Loucy (cell line): ENCODE measurements around the gene ASPM.

Experiments
- H2AFZ ChIP-seq: fragments of 200-600 bp; sonication (generic); 2 replicates; pipeline ENCODE4 v1.6.0; 2016; ENCODE audit warnings: antibody characterized with exemption, mild to moderate bottlenecking, low read length, moderate library complexity
- H3F3A ChIP-seq: fragments of 200-600 bp; 2 replicates; pipeline ENCODE4 v1.6.0; 2016; ENCODE audit warnings: antibody characterized with exemption, low read depth, mild to moderate bottlenecking
- H3K27me3 ChIP-seq: fragments of 200-600 bp; sonication (generic); 2 replicates; pipeline ENCODE4 v1.6.1; 2014; ENCODE audit warnings: low read length, mild to moderate bottlenecking; ENCODE audit not compliant: insufficient read depth, poor library complexity, severe bottlenecking
- H3K36me3 ChIP-seq: fragments of 200-600 bp; sonication (generic); 2 replicates; pipeline ENCODE4 v1.6.1; 2016; ENCODE audit warnings: low read length; ENCODE audit not compliant: insufficient read depth
- H3K4me1 ChIP-seq: fragments of 200-600 bp; sonication (generic); 2 replicates; pipeline ENCODE4 v1.5.1; 2014; ENCODE audit warnings: low read length, mild to moderate bottlenecking; ENCODE audit not compliant: insufficient read depth, poor library complexity, severe bottlenecking
- H3K4me2 ChIP-seq: fragments of 200-600 bp; sonication (generic); 2 replicates; pipeline ENCODE4 v1.6.0; 2014; ENCODE audit warnings: antibody characterized with exemption, low read length, low read depth, mild to moderate bottlenecking; ENCODE audit not compliant: poor library complexity, severe bottlenecking
- H3K4me3 ChIP-seq: fragments of 200-600 bp; sonication (generic); 2 replicates; pipeline ENCODE4 v1.5.1; 2014; ENCODE audit warnings: low read length, mild to moderate bottlenecking, mixed read lengths; ENCODE audit not compliant: poor library complexity, severe bottlenecking
- H3K79me2 ChIP-seq: fragments of 200-600 bp; sonication (generic); 2 replicates; pipeline ENCODE4 v1.6.1; 2014; ENCODE audit warnings: low read length; ENCODE audit not compliant: insufficient read depth
- H3K9ac ChIP-seq: fragments of 200-600 bp; sonication (generic); 2 replicates; pipeline ENCODE4 v1.6.0; 2014; ENCODE audit warnings: mild to moderate bottlenecking, low read depth, low read length, moderate library complexity; ENCODE audit not compliant: poor library complexity, severe bottlenecking
- H3K9me2 ChIP-seq: fragments of 200-600 bp; sonication (generic); replicated peaks from 2 replicates; pipeline ENCODE4 v1.6.1; 2016; ENCODE audit warnings: low read depth, low read length, mixed read lengths
- H3K9me3 ChIP-seq: fragments of 200-600 bp; sonication (generic); 2 replicates; pipeline ENCODE4 v1.6.1; 2014; ENCODE audit warnings: mild to moderate bottlenecking, antibody characterized with exemption, low read length, low read depth; ENCODE audit not compliant: insufficient read depth
- H4K20me1 ChIP-seq: fragments of 200-600 bp; sonication (generic); 2 replicates; pipeline ENCODE4 v1.6.0; 2014; ENCODE audit warnings: antibody characterized with exemption, low read length, mild to moderate bottlenecking; ENCODE audit not compliant: insufficient read depth, poor library complexity, severe bottlenecking
- CTCF ChIP-seq: fragments of 200-600 bp; sonication (generic); conservative IDR thresholded peaks from 2 replicates; pipeline ENCODE4 v1.5.1; 2014; ENCODE audit warnings: mild to moderate bottlenecking, antibody characterized with exemption, low read length
- EZH2phosphoT487 ChIP-seq: fragments of 200-600 bp; IDR thresholded peaks from 2 replicates; pipeline ENCODE4 v1.6.1; 2018; ENCODE audit warnings: antibody characterized with exemption, mild to moderate bottlenecking, moderate library complexity, borderline replicate concordance

The ASPM gene

GRCh38 chr1:197174818-197175217 is 28.3 kb upstream of the ASPM start:
- no peaks in the 10 kb centered on the region for H3K9me2 ChIP-seq
- no peak for TF ChIP-seq EZH2phosphoT487
- no peak for TF ChIP-seq CTCF
- H3K27me3 ChIP-seq = no peaks in the 10 kb centered on the region
- no peak overlapping the region for H3K9ac ChIP-seq
- H4K20me1 ChIP-seq = no peaks in the 10 kb centered on the region
- no peaks in the 10 kb centered on the region for H3F3A ChIP-seq
- H3K9me3 ChIP-seq = no peaks in the 10 kb centered on the region
- no peaks in the 10 kb centered on the region for H3K4me1 ChIP-seq
- no peaks in the 10 kb centered on the region for H3K79me2 ChIP-seq
- no peak overlapping the region for H3K4me2 ChIP-seq
- H2AFZ ChIP-seq = no peak overlapping the region
- peaks cover 23% of the 10 kb centered on the region; the same call in 1 of the 2 replicates for H3K36me3 ChIP-seq
- no peak overlapping the region for H3K4me3 ChIP-seq

- Histone ChIP-seq H3K27me3 (no peaks in the 10 kb centered on the region), H3K9ac (no peak overlapping the region), H3K4me2 (no peak overlapping the region), H3F3A (no peaks in the 10 kb centered on the region), H4K20me1 (no peaks in the 10 kb centered on the region), H3K9me2 (no peaks in the 10 kb centered on the region), H3K36me3 (peaks cover 18% of the 10 kb centered on the region; the same call in 1 of the 2 replicates), H3K4me1 (no peaks in the 10 kb centered on the region), H2AFZ (no peak overlapping the region), H3K4me3 (no peak overlapping the region), H3K9me3 (no peaks in the 10 kb centered on the region), H3K79me2 (no peaks in the 10 kb centered on the region)
- TF ChIP-seq EZH2phosphoT487 = no peak
- no peak for TF ChIP-seq CTCF
These were observed 27.4 kb upstream of the ASPM start for GRCh38 chr1:197173571-197174507.

- H3K9ac ChIP-seq = no peak overlapping the region
- no peaks in the 10 kb centered on the region for H4K20me1 ChIP-seq
These were observed 25.1 kb upstream of the ASPM start for GRCh38 chr1:197171531-197171930.

More at GRCh38 chr1:197171531-197171930, 25.1 kb upstream of the ASPM start:
- no peaks in the 10 kb centered on the region for H3K27me3 ChIP-seq
- no peaks in the 10 kb centered on the region for H3K79me2 ChIP-seq
- H2AFZ ChIP-seq = no peak overlapping the region
- H3F3A ChIP-seq = no peaks in the 10 kb centered on the region
- no peaks in the 10 kb centered on the region for H3K9me3 ChIP-seq
- no peak overlapping the region for H3K4me2 ChIP-seq
- no peaks in the 10 kb centered on the region for H3K9me2 ChIP-seq
- H3K4me3 ChIP-seq = no peak overlapping the region
- no peak for TF ChIP-seq CTCF
- TF ChIP-seq EZH2phosphoT487 = no peak
- H3K36me3 ChIP-seq = peaks cover 18% of the 10 kb centered on the region; the same call in 1 of the 2 replicates
- no peaks in the 10 kb centered on the region for H3K4me1 ChIP-seq
